ENCODE results near the gene EPN2.

Gene EPN2

GRCh38 chr17:19311421-19312215 is 74.5 kb downstream of the EPN2 start:
- DNase-seq (ENCODE audit: low read depth): peak; percentile 14

GRCh38 chr17:19312406-19312805 is 75.2 kb downstream of the EPN2 start:
- DNase-seq (ENCODE audit: low read depth): no peak

DNA sequence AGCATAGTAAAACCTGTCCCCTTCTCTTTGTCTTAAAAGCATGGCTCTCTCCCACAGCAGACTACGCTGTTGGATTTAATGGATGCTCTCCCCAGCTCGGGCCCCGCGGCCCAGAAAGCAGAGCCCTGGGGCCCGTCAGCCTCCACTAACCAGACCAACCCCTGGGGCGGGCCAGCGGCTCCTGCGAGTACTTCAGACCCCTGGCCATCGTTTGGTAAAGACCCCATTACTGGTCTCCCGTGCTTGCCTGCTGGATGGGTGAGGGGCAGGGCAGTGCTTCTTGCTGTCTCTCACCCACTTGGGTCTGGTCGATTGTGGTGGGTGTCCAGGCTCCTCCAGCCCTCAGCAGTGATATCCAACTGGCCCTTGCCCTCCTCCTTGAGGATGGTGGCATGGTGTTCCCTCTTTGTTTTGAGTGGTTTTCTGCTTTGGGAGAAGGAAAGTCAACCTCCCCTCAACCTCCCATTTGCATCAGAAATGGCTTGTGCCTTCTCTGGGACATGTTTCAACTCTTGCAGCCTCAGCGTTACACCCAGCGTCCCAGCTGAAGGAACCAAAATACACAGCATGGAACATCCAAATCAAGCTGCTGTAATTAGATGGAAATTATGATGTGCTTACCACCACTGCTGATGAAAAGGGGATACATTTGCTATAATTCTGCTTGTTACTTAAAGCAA is 76.0 kb downstream of the EPN2 start:
- no peak for DNase-seq (ENCODE audit: low read depth)

DNA sequence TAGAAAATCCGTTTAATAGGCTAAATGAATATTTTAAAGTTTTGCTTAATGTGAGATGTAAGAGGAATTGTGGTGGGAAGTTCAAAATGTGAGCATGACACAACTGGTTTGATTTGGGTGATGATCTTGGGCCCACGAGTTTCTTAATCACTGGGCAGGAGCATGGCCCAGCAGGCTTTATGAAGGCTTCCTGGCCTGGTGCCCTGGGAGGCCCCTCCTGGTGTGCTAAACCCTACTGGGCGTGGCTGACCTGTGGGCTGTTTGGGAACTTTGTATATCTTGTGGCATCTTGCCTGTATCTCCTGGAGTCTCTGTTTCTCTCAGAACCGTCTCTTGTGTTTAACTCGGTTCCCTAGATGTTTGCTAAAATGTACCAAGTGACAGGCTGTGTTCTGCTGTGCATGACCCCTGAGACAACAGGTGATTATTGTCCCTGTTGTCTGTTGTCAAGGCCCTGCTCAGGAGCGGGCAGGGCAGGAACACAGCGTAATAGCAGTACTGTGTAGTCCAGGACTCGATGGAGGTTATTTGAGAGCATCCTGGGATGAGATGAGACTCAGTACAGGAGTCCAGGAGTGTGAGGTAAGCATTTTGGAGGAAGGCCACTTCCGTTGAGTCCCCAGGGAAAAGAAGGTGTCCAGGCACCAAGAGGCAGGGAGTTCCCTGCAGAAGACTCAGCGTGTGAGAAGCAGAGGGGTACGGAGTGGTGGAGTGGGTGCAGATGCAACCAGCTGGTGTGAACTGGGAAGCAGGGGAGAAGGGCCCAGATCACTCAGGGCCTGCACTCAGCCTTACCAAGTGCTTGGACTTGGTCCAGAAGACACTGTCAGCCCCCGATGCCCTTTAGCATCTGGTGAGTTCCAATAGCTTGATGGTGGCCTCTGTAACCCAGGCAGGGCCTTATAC is 76.8 kb downstream of the EPN2 start:
- peak; percentile 21 for DNase-seq (ENCODE audit: low read depth)

GRCh38 chr17:19315104-19315503 is 77.9 kb downstream of the EPN2 start:
- DNase-seq (ENCODE audit: low read depth): no peak

DNA sequence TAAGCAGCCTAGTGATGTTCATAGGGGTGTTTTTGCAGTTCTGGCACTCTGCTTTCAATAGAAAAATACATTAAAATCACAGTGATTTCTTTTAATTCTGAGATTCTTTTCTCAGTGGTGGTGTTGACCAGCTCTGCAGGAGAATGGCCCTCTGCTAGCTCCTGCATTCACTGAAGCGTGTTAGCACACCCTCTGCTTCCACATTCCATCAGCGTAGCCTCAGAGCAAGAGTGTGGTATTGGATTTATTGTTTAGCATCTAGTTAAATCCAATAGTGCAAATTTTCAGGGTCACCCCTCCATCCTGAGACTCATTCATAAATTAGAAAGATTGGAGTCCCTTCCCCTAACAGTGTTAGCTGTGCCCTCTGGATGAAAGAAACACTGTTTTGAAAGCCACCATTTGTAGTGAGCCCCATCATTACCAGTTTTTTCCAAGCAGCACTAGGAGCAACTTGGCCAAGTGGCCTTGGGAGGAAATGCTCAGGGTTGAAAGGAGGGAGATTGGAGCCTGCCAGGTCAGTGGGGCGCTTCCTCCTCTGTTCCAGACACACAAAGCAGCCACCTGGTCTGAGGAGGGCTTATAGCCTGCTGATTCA is 79.7 kb downstream of the EPN2 start:
- DNase-seq (ENCODE audit: low read depth): no peak

DNA sequence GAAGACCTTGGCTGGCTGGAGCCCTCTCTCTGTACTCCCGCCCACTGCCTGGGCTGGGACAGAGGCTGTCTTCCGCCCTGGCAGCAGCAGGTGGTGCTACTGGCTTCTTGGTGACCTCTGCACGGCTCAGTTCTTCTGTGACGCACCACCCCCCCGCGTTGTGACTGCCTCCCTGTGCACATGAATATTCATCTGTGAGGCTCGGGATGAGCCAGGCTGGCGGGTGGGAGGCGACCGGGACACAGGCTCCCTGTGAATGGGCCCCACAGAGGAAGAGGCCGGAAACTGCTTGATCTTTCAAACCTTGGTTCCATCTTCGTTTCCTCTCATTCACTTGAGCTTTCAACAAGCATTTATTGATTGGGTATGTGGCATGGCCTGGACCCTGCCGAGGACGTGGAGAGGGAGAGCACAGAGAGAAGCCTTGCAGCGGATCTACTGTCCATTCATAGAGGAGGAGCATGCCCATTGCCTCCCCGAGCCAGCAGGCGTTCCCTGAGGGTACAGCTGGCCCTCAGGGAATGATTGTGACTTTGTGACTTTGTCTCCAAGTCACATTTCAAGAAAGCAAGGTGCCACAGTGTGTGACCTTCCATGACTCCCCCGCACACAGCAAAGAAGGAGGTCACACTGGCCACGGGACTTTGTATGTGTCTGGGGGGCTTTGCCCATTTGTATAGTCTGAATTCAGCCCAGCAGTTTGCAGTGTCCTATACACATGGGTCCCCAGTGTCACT is 80.4 kb downstream of the EPN2 start:
- DNase-seq (ENCODE audit: low read depth): peak; percentile 68

DNA sequence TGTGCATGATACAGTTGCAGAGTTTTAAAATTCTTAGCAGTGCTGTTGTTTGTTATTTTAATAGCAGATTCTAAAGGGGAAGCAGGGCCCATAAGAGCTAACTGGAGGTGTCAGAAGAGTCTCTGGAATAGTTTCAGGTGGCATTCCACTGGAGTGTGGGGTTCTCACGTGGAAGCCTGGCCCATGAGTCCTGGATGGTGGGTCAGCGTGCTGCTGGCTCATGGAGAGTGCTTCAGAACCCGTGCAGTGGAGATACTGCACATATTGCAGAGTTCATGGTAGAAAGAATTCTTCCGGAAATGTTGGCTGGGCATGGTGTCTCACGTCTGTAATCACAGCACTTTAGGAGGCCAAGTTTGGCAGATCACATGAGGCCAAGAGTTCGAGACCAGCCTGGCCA is 81.4 kb downstream of the EPN2 start:
- DNase-seq (ENCODE audit: low read depth): no peak

- DNase-seq (ENCODE audit: low read depth): no peak
Observed at GRCh38 chr17:19319771-19320505, 82.8 kb downstream of the EPN2 start.

GRCh38 chr17:19320876-19321275 is 83.7 kb downstream of the EPN2 start:
- DNase-seq (ENCODE audit: low read depth): no peak

DNA sequence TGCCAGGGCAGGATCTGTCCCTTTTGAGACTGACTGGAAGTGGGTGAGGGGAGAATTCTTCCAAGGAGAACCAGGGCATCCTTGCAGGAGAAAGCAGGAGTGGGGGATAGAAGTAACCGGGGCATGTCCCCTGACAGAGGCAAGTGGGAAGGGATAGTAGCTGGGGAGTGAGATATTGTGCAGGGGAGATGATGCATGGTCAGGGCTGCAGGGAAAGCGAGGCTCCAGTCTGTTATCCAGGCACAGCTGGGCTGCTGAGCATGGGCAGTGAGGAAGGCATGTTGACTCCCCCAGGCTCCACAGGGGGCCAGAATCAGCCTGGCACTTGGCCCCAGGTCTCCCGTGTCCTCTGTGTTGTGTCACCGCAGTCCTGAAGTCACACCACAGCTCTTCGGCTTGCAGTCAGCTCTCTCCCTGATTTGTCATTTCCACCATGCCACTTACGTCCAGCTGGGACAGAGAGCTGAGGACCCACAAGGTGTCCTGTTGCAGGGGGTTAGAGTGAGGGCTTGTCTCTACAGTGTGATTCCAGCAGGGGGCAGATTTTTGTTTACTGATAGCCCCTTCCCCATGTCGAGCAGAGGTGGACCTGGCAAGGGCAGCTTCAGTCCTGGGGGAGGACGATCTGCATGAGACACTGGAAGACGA is 84.4 kb downstream of the EPN2 start:
- no peak for DNase-seq (ENCODE audit: low read depth)

DNA sequence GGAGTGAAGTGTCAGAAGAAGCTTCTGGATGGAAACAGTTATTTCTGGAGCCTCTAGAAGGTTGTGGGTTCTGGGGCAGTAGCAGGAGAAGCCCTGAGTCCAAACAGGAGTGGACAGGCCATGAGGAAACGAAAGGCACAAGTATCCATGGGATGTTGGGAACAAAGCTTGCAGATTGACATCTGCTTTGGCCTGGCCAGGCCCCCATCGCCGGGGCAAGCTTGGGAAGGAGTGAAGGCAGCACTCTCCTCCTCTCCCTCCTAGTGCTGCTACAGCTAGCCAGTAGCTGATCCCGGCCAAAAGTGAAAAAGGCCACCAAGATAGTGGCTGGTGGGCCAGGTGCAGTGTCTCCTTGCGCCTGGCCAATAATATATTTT is 85.0 kb downstream of the EPN2 start:
- DNase-seq (ENCODE audit: low read depth): no peak

DNA sequence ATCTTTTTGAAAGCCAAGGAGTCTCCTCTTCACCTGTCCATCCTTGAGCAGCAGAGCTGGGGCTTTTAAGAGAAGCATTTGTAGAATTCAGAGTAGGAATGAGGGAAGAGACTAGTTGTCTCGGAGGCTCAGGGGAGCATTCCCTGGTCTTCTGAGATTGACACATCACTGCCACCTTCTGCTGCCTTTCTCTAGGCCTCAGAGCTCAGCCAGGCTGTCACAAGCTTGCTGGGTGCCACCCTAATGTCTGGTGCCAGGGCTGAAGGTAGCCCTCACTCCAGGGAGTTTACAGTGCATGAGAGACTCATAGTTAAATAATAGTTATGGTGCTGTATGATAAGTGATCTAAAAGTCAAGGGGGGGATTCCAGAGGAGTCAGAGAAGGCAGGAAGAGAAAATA is 85.7 kb downstream of the EPN2 start:
- DNase-seq (ENCODE audit: low read depth): no peak

DNA sequence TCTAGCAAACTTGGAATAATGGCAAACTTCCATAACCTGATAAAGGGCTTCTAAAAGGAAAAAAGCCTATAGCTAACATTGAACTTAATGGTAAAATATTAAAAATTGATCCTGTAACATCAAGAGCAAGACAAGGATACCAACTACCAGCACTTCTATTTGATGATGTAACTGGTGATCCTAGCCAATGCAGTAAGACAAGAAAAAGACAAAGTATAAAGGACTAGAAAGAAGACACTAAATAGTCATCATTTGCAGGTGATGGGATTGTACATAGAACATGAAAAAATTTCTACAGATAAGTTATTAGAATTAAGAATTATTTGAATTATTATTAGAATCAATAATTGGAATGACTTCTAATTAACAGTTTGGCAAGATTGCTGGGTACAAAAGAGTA is 88.4 kb downstream of the EPN2 start:
- DNase-seq (ENCODE audit: low read depth): no peak

GRCh38 chr17:19327031-19327783 is 90.0 kb downstream of the EPN2 start:
- DNase-seq (ENCODE audit: low read depth): peak; percentile 92

- no peak for DNase-seq (ENCODE audit: low read depth)
Observed at GRCh38 chr17:19328441-19329061, 91.4 kb downstream of the EPN2 start.

GRCh38 chr17:19329136-19329535 is 92.0 kb downstream of the EPN2 start:
- no peak for DNase-seq (ENCODE audit: low read depth)

DNA sequence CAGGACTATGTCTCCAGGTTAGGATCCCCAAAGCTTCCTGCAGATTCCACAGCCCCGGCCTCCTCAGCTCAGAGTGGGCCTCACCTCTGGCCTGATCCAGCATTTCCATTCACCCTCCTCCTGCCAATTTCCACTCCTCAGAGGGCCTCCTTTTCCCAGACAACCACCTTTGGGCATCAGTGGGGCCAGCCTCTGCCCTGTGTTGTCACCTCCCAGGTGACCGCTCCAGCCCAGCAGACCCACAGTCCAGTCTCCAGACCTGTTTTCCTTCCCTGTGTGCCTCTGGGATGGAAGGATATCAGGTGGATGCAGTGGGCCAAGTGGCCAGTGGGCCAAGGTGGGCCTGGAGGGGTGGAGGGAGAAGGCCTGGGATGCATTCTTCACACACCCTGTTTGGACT is 92.7 kb downstream of the EPN2 start:
- DNase-seq (ENCODE audit: low read depth): no peak

DNA sequence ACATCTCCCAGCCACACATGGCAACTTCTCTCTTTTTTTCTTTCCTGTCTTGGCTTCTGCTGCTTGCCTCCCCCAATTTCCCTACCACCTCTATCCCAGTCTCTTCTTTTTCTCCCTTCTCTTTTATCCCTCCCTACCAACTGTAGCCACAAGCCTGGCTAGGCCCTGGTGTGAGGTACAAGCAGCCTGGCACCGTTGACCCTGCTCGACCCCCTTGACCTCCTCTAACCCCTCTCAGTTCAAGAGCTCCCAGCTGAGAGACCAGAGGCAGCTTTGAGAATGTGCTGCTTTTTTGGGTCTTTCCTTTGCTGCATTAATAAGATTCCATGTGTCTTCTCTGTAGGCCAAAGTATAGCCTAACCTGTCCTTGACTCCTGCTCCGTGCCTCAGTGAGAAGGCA is 93.1 kb downstream of the EPN2 start:
- no peak for DNase-seq (ENCODE audit: low read depth)
